Peyer's patch (tissue), 4 donors: ENCODE results near the gene MC2R.

Experiments
- POLR2A ChIP-seq, 2 donors: fragments of 450-650 bp; IDR thresholded peaks; one replicate each; pipeline ENCODE4 v1.5.1; 2017; ENCODE audit warnings: antibody characterized with exemption in 2 of 2, mild to moderate bottlenecking in 2 of 2, moderate library complexity in 2 of 2
- TF ChIP-seq, protein P1 (sequence below), 6 experiments: fragments of 450-650 bp in 4 of 6; fragments of 200-600 bp in 2 of 6; sonication (generic) in 1 of 6; IDR thresholded peaks; one replicate each; pipeline ENCODE4 v1.5.1; 2017 to 2019; ENCODE audit warnings: antibody characterized with exemption in 6 of 6, mild to moderate bottlenecking in 3 of 6, moderate library complexity in 1 of 6

DNA sequence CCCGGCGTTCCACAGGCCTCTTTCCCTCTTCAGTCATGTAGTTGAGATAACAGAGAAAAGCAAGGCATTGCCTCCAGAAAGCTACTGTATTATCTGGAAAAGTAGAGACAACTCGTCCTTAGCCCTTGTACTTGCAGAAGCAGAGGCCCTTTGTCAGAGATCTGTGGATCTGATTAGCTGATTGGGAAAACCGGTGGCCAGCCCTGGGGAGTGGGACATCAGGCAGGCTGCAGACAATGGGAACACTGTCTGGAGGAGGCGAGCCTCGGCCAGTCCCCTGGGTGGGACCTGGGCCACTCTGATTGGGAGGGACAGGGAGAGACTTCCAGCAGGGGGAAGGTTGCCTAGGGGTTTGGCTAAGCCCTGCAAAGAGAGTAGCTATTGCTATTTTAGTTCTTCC, 1.2 kb upstream of the MC2R start:
- TF ChIP-seq, protein P1, sequence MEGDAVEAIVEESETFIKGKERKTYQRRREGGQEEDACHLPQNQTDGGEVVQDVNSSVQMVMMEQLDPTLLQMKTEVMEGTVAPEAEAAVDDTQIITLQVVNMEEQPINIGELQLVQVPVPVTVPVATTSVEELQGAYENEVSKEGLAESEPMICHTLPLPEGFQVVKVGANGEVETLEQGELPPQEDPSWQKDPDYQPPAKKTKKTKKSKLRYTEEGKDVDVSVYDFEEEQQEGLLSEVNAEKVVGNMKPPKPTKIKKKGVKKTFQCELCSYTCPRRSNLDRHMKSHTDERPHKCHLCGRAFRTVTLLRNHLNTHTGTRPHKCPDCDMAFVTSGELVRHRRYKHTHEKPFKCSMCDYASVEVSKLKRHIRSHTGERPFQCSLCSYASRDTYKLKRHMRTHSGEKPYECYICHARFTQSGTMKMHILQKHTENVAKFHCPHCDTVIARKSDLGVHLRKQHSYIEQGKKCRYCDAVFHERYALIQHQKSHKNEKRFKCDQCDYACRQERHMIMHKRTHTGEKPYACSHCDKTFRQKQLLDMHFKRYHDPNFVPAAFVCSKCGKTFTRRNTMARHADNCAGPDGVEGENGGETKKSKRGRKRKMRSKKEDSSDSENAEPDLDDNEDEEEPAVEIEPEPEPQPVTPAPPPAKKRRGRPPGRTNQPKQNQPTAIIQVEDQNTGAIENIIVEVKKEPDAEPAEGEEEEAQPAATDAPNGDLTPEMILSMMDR (IDR thresholded peaks at IDR 0.05), result no peak
- TF ChIP-seq POLR2A (IDR thresholded peaks at IDR 0.05), result no peak
